Prostate gland (tissue), 2 donors: ENCODE data around the gene IGSF8.

Experiments used
- POLR2AphosphoS5 ChIP-seq: sonication (generic); formaldehyde crosslinking; IDR thresholded peaks from one replicate; pipeline ENCODE4 v1.6.1; 2017; ENCODE audit warnings: antibody characterized with exemption
- TF ChIP-seq, protein P1 (sequence below), 4 experiments: fragments of 200-600 bp in 2 of 4; fragments of 450-650 bp in 2 of 4; sonication (generic) in 2 of 4; IDR thresholded peaks; 1 replicate in 3 of 4; 2 replicates in 1 of 4; pipeline ENCODE4 v1.5.1; 2016 to 2019; ENCODE audit warnings: antibody characterized with exemption in 4 of 4, mild to moderate bottlenecking in 2 of 4, moderate library complexity in 2 of 4

DNA sequence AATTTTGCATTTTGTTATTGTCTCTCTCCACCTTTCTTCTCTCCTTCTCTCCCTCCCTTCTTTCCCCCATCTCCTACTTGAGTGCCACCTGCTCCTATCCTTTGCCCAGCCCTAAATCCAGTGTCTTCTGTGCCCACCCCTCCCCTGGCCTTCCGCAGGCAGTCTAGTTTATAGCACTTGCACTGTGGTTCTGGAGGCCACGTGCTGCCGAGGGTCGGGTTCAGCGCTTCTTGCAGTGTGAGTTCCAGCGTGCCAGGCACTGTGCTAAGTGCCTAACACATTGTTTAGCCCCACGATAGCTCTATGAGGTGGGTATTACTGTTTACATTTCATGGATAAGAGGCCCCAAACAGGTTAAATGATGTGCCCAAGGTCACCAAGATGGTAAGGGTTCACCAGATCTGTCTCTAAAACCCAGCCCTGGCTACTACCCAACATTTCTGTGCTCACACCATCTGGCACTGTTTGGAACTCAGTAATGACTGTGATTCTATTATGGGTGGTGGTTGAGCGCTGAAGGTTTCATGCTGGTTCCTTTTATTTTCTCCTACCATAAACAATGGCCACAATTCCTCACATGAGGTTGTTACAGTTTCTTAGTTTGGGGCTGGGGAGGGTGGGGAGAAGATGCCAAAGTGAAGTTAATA is 38.9 kb upstream of the IGSF8 start:
- TF ChIP-seq, protein P1, sequence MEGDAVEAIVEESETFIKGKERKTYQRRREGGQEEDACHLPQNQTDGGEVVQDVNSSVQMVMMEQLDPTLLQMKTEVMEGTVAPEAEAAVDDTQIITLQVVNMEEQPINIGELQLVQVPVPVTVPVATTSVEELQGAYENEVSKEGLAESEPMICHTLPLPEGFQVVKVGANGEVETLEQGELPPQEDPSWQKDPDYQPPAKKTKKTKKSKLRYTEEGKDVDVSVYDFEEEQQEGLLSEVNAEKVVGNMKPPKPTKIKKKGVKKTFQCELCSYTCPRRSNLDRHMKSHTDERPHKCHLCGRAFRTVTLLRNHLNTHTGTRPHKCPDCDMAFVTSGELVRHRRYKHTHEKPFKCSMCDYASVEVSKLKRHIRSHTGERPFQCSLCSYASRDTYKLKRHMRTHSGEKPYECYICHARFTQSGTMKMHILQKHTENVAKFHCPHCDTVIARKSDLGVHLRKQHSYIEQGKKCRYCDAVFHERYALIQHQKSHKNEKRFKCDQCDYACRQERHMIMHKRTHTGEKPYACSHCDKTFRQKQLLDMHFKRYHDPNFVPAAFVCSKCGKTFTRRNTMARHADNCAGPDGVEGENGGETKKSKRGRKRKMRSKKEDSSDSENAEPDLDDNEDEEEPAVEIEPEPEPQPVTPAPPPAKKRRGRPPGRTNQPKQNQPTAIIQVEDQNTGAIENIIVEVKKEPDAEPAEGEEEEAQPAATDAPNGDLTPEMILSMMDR (IDR thresholded peaks at IDR 0.05) = no peak
- TF ChIP-seq POLR2AphosphoS5 = no peak
